GM18951 (cell line): ENCODE data around the gene C11orf86.
"Not testable (repeated sequence)": the region's sequence is repeated elsewhere in the genome, so short reads cannot be mapped to it uniquely, and the experiment has no call there.

Source experiments
- POLR2A ChIP-seq: IDR thresholded peaks from 4 replicates; pipeline ENCODE4 v1.6.1; 2011; ENCODE audit warnings: mild to moderate bottlenecking; ENCODE audit not compliant: insufficient read length, insufficient read depth; ENCODE audit errors: extremely low read depth
- in situ Hi-C: fragments of 300-500 bp; cut with MboI; formaldehyde crosslinking; loops from one replicate; pipeline ENCODE4 v1.12.0; 2022; ENCODE audit warnings: low sequenced_read_pairs, mixed read lengths, inconsistent platforms; ENCODE audit not compliant: unreplicated experiment

The C11orf86 gene

GRCh38 chr11:66987158-66987620 lies 12.1 kb downstream of the C11orf86 start:
- TF ChIP-seq POLR2A: no peak
- in situ Hi-C loops: no loop called here

- no peak for TF ChIP-seq POLR2A
- in situ Hi-C loops: no loop called here
These were observed 13.0 kb downstream of the C11orf86 start for GRCh38 chr11:66987924-66988637.

- in situ Hi-C loops: not testable (repeated sequence)
These were observed 13.6 kb downstream of the C11orf86 start for GRCh38 chr11:66988741-66989140.

- in situ Hi-C loops: not testable (repeated sequence)
These were observed 14.3 kb downstream of the C11orf86 start for GRCh38 chr11:66989360-66989759.

GRCh38 chr11:66992041-66992440 lies 16.9 kb downstream of the C11orf86 start:
- TF ChIP-seq POLR2A: no peak
- in situ Hi-C loops: no loop called here

- in situ Hi-C loops: no loop called here
- TF ChIP-seq POLR2A: no peak
These were observed 21.6 kb downstream of the C11orf86 start for GRCh38 chr11:66996609-66997273.

GRCh38 chr11:66999555-66999954 lies 24.5 kb downstream of the C11orf86 start:
- in situ Hi-C loops: no loop called here
- no peak for TF ChIP-seq POLR2A

- no peak for TF ChIP-seq POLR2A
These were observed 26.2 kb downstream of the C11orf86 start for GRCh38 chr11:67001332-67001731.

GRCh38 chr11:67002297-67002913 lies 27.3 kb downstream of the C11orf86 start:
- no peak for TF ChIP-seq POLR2A
- in situ Hi-C loops: no loop called here

More at GRCh38 chr11:67001332-67001731, 26.2 kb downstream of the C11orf86 start:
- in situ Hi-C loops: no loop called here

- no peak for TF ChIP-seq POLR2A
- in situ Hi-C loops: no loop called here
These were observed 27.9 kb downstream of the C11orf86 start for GRCh38 chr11:67002921-67003411.

GRCh38 chr11:67005200-67005599 lies 30.1 kb downstream of the C11orf86 start:
- in situ Hi-C loops: not testable (repeated sequence)

GRCh38 chr11:67006029-67006884 lies 31.2 kb downstream of the C11orf86 start:
- TF ChIP-seq POLR2A: no peak
- in situ Hi-C loops: no loop called here

- in situ Hi-C loops: no loop called here
- TF ChIP-seq POLR2A: no peak
These were observed 32.0 kb downstream of the C11orf86 start for GRCh38 chr11:67007126-67007525.
